ENCODE measurements around the gene CELA2A.
"Not testable (repeated sequence)": the region's sequence is repeated elsewhere in the genome, so short reads cannot be mapped to it uniquely, and the experiment has no call there.

CELA2A gene

DNA sequence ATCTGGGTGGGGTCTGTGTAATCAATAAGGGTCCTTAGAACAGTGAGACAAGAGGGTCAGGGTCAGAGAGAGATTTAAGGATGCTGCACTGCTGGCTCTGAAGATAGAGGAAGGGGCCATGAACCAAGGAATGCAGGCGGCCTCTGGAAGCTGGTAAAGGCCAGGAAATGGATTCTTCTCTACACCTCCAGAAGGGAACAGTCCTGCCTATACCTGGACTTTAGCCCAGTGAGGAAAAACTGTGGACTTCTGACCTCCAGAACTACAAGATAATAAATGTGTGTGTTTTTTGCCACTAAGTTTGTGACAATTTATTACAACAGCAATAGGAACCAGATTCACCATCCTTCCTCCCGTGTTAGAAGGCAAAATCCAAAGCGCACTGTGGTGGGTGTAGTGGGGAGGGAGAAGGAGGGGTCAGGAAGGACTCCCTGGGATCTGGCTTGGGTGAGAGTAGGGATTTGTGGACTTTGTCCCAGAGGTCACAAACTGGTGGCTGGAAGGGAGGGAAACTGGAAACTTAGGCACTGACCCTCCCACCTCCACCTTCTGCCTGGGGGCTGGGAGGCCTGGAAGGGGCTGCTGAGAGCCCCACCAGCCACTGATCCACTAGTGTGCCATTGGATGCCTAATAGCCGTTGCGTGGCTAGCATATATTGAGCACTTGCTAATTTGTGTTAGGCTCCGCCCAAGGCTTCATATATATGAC, 5.4 kb upstream of the CELA2A start:
- ATAC-seq (no peak), DNase-seq (no peak)
- Mint-ChIP-seq H3K27ac (no peak overlapping the region), H3K4me1 (no peaks in the 10 kb centered on the region), H3K9me3 (no peaks in the 10 kb centered on the region), H3K4me3 (no peak overlapping the region), H3K27me3 (peaks cover 16% of the 10 kb centered on the region)

DNA sequence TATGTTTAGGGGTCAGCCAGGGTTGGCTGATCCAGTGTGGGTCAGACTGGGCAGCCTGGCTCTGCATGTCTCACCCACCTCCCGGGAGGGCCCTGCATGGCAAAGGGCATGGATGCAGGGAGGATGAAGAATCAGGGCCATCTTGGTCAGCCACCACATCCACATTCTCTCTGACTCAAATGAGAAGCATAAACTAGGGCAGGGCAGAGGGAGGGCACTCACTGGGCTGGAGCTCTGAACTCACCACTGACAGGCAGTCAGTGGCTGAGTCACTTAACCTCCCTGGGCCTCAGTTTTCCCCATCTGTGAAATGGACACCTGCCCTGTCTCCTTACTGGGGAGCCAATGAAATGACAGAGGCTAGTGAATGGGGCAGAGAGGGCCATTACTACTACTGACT, 4.3 kb upstream of the CELA2A start:
- ATAC-seq (no peak), DNase-seq (no peak)
- no peaks in the 10 kb centered on the region for H3K9me3 Mint-ChIP-seq
- H3K4me1 Mint-ChIP-seq, result no peaks in the 10 kb centered on the region
- no peak overlapping the region for H3K27ac Mint-ChIP-seq
- no peak overlapping the region for H3K4me3 Mint-ChIP-seq
- peaks cover 5% of the 10 kb centered on the region for H3K27me3 Mint-ChIP-seq

DNA sequence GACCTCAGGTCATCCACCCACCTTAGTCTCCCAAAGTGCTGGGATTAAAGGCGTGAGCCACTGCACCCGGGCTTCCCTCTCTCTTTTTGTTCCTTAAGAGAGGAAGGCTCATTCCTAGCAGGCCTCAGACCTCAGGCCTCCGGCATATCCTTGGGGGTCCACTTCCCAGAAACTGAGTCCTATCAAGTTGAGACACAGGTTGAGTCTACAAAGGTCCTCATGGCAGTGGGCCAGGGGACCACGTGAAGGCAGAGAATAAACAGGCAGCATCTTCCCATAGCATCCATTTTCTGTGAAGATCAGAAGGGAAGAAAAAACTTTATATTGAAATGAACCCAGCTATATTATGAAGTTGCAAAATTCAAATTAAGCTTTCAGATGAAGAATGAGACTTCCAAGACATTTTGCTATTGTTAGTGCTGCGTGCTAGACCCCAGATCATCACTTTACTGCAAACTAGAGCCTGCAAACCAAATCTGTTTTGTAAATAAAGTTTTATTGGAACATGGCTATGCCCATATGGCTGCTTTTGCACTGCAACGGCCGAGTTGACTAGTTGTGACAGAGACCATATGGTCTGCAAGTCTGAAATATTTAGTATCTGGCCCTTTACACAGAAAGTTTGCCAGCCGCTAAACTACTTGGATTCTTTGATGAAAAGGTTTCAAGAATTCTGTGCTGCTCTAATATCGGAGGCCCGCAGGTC, 3.5 kb upstream of the CELA2A start:
- H3K4me3 Mint-ChIP-seq, result no peak overlapping the region
- ATAC-seq (no peak), DNase-seq (no peak)
- H3K27ac Mint-ChIP-seq, result peak overlapping the region in 1 of 2 donors; percentile 20
- no peaks in the 10 kb centered on the region for H3K27me3 Mint-ChIP-seq
- no peaks in the 10 kb centered on the region for H3K4me1 Mint-ChIP-seq
- no peaks in the 10 kb centered on the region for H3K9me3 Mint-ChIP-seq

DNA sequence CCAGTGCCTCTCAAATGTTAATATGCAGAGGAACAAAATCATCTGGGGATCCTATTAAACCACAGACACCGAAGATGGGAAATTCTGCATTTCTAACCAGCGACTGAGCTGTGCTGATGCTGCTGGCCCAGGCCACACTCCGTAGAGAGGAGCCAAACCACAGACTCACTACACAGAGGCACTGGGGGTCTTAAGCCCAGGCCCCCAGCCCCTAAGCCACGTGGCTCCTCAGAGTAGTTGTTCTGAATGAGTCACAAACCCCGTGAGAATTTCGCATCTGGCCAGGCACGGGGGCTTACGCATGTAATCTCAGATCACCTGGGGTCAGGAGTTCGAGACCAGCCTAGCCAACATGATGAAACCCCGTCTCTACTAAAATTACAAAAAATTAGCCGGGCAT, 2.8 kb upstream of the CELA2A start:
- ATAC-seq (no peak), DNase-seq (no peak)
- Mint-ChIP-seq H3K9me3 (no peaks in the 10 kb centered on the region), H3K27ac (no peak overlapping the region), H3K27me3 (no peaks in the 10 kb centered on the region), H3K4me3 (no peak overlapping the region), H3K4me1 (no peaks in the 10 kb centered on the region)

DNA sequence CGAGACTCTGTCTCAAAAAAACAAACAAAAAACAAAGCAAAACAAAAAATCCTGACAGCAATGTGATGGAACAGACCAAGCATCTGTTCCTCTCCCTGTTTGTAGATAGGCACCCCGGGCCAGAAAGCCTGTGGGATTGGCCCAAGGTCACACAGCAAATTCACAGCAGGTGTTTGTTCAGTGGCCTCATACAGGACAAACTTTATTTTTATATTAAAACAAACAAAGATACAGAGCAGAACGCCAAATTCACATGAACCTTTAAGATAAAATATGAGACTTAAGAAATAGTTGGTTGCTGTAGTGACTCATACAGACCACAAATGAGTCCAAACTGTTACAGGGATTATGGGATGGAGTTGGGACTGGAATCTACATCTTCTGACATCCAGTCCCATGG, 2.3 kb upstream of the CELA2A start:
- no peaks in the 10 kb centered on the region for H3K9me3 Mint-ChIP-seq
- no peak for ATAC-seq
- H3K4me1 Mint-ChIP-seq, result no peaks in the 10 kb centered on the region
- DNase-seq, result no peak
- H3K27ac Mint-ChIP-seq, result no peak overlapping the region
- no peaks in the 10 kb centered on the region for H3K27me3 Mint-ChIP-seq
- H3K4me3 Mint-ChIP-seq, result no peak overlapping the region

DNA sequence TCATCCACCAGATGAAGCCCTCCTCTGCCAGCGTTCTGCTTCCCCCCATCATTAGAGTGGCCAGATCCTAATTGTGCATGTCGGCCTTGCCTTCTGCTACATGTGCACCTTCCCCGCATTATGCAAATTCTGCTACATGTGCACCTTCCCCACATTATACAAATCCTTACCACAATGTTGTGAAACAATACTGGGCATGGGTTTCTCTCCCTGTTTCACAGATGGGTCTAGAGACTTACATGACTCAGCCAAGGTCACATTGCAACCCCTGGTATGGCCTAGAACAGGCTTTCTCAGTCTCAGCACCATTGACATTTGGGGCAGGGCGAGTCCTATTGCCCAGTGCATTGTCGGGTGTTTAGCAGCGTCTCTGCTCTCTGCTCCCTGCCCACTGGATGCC, 1.0 kb upstream of the CELA2A start:
- peaks cover 6% of the 10 kb centered on the region for H3K27me3 Mint-ChIP-seq
- no peak overlapping the region for H3K4me3 Mint-ChIP-seq
- DNase-seq (no peak), ATAC-seq (no peak)
- H3K9me3 Mint-ChIP-seq, result no peaks in the 10 kb centered on the region
- H3K27ac Mint-ChIP-seq, result no peak overlapping the region
- H3K4me1 Mint-ChIP-seq, result no peaks in the 10 kb centered on the region

DNA sequence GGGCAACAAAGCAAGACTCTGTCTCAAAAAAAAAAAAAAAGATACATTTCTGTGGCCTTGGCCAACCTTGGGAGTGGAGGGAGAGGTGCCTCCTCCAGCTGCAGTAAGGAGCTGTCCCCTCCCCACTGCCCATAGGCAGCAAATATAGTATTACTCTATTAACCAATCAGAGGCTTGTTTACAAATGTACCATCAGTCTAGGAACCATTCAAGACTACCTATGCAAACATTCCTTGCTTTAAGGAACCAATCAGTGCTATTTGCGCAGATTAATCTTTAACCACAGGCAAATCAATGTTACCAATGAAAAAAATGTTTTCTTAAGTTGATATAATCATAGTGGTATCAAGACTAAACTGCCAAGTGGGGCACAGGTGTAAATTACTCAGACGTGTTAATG, 1.1 kb downstream of the CELA2A start:
- no peak for ATAC-seq
- H3K9me3 Mint-ChIP-seq, result no peaks in the 10 kb centered on the region
- no peak overlapping the region for H3K27ac Mint-ChIP-seq
- no peak for DNase-seq
- H3K4me3 Mint-ChIP-seq, result no peak overlapping the region
- H3K27me3 Mint-ChIP-seq, result peaks cover 7% of the 10 kb centered on the region
- no peaks in the 10 kb centered on the region for H3K4me1 Mint-ChIP-seq

DNA sequence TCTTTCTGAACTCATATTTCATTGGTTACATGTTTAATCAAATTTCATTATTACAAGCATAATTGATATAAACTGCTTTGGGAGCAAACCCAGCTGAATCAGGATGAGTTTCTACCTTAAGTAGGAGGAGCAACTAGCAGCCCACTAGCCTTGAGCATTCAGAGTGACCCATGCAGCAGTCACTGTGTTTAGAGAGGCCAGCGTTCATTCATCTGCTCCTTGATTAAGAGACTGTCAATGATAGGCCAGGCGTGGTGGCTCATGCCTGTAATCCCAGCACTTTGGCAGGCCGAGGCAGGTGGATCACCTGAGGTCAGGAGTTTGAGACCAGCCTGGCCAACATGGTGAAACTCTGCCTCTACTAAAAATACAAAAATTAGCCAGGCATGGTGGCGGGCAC, 1.9 kb downstream of the CELA2A start:
- ATAC-seq, H3K27me3 Mint-ChIP-seq, H3K27ac Mint-ChIP-seq, H3K4me1 Mint-ChIP-seq, H3K4me3 Mint-ChIP-seq, DNase-seq, H3K9me3 Mint-ChIP-seq: not testable (repeated sequence)

DNA sequence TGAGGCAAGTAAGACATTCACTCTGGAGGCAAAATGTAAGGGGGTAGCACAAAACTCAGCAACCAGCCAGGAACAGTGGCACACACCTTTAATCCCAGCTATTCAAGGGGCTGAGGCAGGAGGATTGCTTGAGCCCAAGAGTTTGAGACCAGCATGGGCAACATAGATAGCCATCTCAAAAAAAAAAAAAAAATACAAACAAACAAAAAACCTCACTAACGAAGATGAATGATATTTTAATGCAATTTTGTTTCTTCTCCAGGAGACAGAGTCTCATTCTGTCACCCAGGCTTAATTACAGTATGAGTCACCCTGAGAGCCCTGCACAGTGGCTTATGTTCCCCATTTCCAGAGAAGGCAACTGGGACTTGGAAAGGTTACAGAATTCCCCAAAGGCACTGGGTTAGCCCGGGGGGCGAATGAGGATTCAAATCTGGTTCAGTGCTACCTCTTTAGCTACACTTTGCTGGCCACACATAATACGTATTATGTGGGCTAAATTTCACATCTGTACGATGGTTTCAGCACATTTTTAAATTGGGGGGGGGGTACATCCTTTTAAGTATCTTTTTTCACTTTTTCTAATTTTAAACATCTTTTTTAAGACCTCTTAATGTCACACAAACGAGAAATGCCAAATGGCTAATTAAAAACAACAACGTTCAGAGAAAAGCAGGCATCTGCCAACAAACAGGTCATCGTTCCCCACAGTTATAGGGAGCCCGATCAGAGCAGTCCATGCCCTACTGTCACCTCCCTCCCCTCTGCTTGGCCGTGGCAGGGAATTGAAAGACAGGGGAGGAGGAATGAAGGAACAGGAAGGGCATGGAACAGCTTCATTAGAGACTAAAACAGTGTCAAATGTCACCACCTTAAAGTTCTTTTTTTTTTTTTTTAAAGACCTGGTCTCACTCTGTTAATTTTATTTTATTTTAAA, 3.5 kb downstream of the CELA2A start:
- DNase-seq (no peak), ATAC-seq (no peak)
- Mint-ChIP-seq H3K27ac (no peak overlapping the region), H3K9me3 (no peaks in the 10 kb centered on the region), H3K4me3 (no peak overlapping the region), H3K27me3 (peaks cover 7% of the 10 kb centered on the region), H3K4me1 (no peaks in the 10 kb centered on the region)

DNA sequence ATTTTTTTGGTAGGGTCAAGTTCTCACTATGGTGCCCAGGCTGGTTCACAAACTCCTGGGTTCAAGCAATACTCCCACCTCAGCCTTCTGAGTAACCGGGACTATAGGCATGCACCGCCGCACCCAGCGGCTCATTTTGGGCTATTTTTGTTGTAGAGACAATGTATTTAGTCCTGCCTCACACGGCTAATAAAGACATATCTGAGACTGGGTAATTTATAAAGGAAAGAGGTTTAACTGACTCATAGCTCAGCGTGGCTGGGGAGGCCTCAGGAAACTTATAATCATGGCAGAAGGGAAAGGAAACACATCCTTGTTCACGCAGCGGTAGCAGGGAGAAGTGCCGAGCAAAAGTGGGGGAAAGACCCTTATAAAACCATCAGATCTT, 4.2 kb downstream of the CELA2A start:
- Mint-ChIP-seq H3K27ac (no peak overlapping the region), H3K9me3 (no peaks in the 10 kb centered on the region), H3K4me1 (no peaks in the 10 kb centered on the region), H3K4me3 (no peak overlapping the region), H3K27me3 (peaks cover 7% of the 10 kb centered on the region)
- no peak for ATAC-seq
- DNase-seq, result no peak

DNA sequence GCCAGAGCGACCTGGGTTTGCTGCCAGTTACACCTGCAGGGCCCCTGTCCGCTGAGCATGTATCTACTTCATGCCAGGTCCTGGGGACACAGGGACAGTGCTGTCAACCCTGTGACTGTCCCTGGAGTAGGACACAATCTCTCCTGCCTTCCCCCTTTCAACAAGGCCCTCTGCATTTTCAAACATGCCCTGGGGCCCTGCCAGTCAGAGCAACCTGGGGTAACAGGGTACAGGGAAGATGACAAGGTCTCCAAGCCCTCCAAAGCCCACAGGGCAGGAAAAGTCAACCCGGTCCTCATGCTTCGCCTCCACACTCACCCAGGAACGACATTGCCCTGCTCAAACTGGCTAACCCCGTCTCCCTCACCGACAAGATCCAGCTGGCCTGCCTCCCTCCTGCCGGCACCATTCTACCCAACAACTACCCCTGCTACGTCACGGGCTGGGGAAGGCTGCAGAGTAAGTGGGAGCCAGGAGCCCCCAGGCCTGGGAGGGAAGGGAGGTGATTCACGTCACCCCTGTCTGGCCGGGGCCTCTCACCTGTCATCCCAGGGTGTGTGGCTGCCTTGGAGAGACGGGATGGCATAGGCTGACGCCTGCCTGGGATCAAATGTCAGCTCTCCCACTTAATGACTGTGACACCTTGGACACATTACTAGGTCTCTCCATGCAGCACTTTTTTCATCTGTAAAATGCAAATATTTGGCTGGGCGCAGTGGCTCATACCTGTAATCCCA, 6.7 kb downstream of the CELA2A start:
- not testable (repeated sequence) for H3K4me1 Mint-ChIP-seq, H3K27ac Mint-ChIP-seq, DNase-seq, ATAC-seq, H3K9me3 Mint-ChIP-seq, H3K27me3 Mint-ChIP-seq, H3K4me3 Mint-ChIP-seq

DNA sequence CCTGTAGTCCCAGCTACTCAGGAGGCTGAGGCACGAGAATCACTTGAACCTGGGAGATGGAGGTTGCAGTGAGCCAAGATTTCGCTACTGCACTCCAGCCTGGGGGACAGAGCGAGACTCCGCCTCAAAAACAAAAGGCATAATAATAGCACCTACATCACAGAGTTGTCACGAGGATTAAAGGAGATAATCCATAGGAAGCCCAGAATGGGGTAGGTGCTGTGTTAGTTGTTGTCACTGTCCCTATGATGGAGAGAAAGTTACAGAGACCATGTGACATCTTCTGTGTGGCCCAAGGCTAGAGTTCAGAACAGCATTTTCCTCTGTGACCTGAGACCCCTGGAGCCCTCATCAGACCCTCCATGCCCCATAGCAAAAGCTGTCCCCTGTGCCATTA, 7.4 kb downstream of the CELA2A start:
- ATAC-seq, H3K27me3 Mint-ChIP-seq: not testable (repeated sequence)

DNA sequence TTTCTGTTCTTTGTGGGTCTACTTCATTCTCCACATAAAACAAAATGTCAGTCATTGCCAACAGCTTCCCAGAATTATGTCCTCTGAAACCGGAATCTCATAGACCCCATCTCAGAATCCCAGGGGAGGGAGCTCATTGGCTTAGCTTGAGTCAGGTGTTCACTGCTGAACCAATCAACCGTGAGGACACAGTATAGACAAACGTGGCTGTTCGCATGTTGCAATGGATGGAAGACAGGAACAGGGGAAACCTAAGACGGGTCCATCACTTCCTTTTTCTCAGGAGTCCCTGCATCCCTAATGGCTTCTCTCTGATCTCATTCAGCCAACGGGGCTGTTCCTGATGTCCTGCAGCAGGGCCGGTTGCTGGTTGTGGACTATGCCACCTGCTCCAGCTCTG, 9.1 kb downstream of the CELA2A start:
- H3K27ac Mint-ChIP-seq, result no peak overlapping the region
- DNase-seq, result no peak
- no peak overlapping the region for H3K4me3 Mint-ChIP-seq
- ATAC-seq, result no peak
- no peaks in the 10 kb centered on the region for H3K9me3 Mint-ChIP-seq
- no peaks in the 10 kb centered on the region for H3K4me1 Mint-ChIP-seq
- H3K27me3 Mint-ChIP-seq, result peaks cover 7% of the 10 kb centered on the region

More for the DNA sequence above, 7.4 kb downstream of the CELA2A start:
- not testable (repeated sequence) for H3K4me1 Mint-ChIP-seq, H3K9me3 Mint-ChIP-seq, DNase-seq, H3K27ac Mint-ChIP-seq, H3K4me3 Mint-ChIP-seq

DNA sequence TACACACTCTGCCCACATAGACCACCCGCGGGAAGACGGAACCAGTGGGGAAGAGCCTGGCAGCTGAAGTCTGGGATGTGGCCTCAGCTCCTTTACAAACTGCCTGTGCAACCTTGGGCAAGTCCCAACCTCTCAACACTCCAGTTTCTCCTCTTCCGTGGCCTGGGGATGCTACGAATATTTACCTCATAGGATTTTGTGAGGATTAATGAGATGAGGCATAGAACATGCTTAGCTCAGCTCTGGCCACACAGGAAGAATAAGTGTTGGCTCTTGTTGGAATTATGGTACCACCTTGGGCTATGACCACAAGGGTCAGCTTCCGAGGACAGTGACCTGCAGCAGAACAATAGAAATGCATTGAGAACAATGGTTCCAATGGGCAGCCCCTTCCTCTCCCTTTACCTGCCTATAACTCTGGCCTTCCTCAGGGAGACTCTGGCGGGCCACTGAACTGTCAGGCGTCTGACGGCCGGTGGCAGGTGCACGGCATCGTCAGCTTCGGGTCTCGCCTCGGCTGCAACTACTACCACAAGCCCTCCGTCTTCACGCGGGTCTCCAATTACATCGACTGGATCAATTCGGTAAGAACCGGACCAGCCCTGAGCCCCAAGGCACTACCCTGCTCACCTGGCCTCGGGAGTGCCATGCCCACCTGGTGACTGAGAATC, 10.6 kb downstream of the CELA2A start:
- H3K9me3 Mint-ChIP-seq, ATAC-seq, H3K27ac Mint-ChIP-seq, H3K4me3 Mint-ChIP-seq, H3K27me3 Mint-ChIP-seq, H3K4me1 Mint-ChIP-seq, DNase-seq: not testable (repeated sequence)

DNA sequence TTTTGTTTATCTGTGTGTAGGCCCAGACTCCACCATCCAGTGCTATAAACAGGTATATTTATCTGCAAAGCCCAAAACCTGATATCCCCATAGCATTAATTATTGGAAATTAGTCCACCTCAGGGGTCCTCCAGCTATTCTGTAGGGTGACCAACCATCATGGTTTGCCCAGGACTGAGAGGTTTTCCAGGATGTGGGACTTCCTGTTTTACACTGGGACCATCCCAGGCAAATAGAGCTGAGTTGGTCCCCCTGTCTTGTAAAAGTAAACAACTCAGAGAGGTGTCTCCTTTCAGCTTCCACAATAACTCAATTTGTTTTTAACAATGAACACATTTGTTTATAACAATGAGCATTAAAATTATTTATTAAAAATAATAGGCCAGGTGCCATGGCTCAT, 11.6 kb downstream of the CELA2A start:
- peaks cover 7% of the 10 kb centered on the region for H3K27me3 Mint-ChIP-seq

More for the DNA sequence above, 11.6 kb downstream of the CELA2A start:
- no peak for DNase-seq
- H3K27ac Mint-ChIP-seq, result no peak overlapping the region
- no peaks in the 10 kb centered on the region for H3K9me3 Mint-ChIP-seq
- H3K4me1 Mint-ChIP-seq, result no peaks in the 10 kb centered on the region
- ATAC-seq, result no peak
- no peak overlapping the region for H3K4me3 Mint-ChIP-seq

Data from stimulated activated naive CD8-positive, alpha-beta T cell treated with anti-CD3 and anti-CD28 coated beads, Interleukin-15, amount 100 ng/mL, for 72 hours (primary cell).